Tibial nerve (tissue), 4 donors: Measurements from ENCODE around the gene DIRAS3. TPM values are rescaled to one million over a fixed set of nuclear protein-coding genes. Genes with fewer than 3 reads are reported as not detected.
"Not testable (repeated sequence)": the region's sequence is repeated elsewhere in the genome, so short reads cannot be mapped to it uniquely, and the experiment has no call there.

Experiments used
- DNase-seq, 2 donors: peaks; one replicate each; pipeline ENCODE4 v3.0.0-alpha.2; 2019; ENCODE audit warnings: low spot score in 2 of 2
- H3K27ac ChIP-seq, 4 donors: fragments of 200-600 bp; sonication (generic) in 3 of 4; one replicate each; pipeline ENCODE4 v1.5.1; 2017 to 2019; ENCODE audit warnings: mild to moderate bottlenecking in 1 of 4
- H3K27me3 ChIP-seq, 2 donors: fragments of 200-600 bp; sonication (generic) in 1 of 2; one replicate each; pipeline versions ENCODE4 v1.5.1 to v1.6.0; 2017 to 2019
- H3K36me3 ChIP-seq, 3 donors: fragments of 200-600 bp; sonication (generic); one replicate each; pipeline ENCODE4 v1.5.1; 2018 to 2019
- H3K4me1 ChIP-seq, 4 donors: fragments of 200-600 bp; sonication (generic) in 3 of 4; one replicate each; pipeline ENCODE4 v1.5.1; 2017 to 2019
- H3K4me3 ChIP-seq, 4 donors: fragments of 200-600 bp; sonication (generic) in 3 of 4; one replicate each; pipeline ENCODE4 v1.5.1; 2017 to 2019; ENCODE audit warnings: mild to moderate bottlenecking in 1 of 4, moderate library complexity in 1 of 4
- H3K9me3 ChIP-seq, 4 donors: fragments of 200-600 bp; sonication (generic) in 3 of 4; one replicate each; pipeline ENCODE4 v1.5.1; 2017 to 2019
- EP300 ChIP-seq, 2 donors: sonication (generic); formaldehyde crosslinking; IDR thresholded peaks; one replicate each; pipeline ENCODE4 v1.6.1; 2017; ENCODE audit warnings: antibody characterized with exemption in 2 of 2, mild to moderate bottlenecking in 1 of 2
- POLR2A ChIP-seq, 2 donors: fragments of 450-650 bp; IDR thresholded peaks; one replicate each; pipeline ENCODE4 v1.6.1; 2017; ENCODE audit warnings: antibody characterized with exemption in 2 of 2, mild to moderate bottlenecking in 2 of 2, moderate library complexity in 2 of 2
- WGBS, 2 donors: methylation state at CpG; one replicate each; pipeline ENCODE4 v1.1.5; 2018; 5-methylcytosine and 5-hydroxymethylcytosine counted together
- total RNA-seq, 4 donors: library from RNA; depleted of rRNA; stranded (reverse); fragments of >200 nt; gene quantifications; one replicate each; pipeline ENCODE4 v1.1.0, GENCODE V29; 2016
- TF ChIP-seq, protein P1 (sequence below), 5 experiments: fragments of 200-600 bp in 3 of 5; fragments of 450-650 bp in 2 of 5; sonication (generic) in 3 of 5; IDR thresholded peaks; one replicate each; pipeline ENCODE4 v1.5.1; 2016 to 2019; ENCODE audit warnings: antibody characterized with exemption in 5 of 5, mild to moderate bottlenecking in 3 of 5, moderate library complexity in 2 of 5

DIRAS3 gene
- total RNA-seq, 4 donors from 2014 or later, result 0.63 to 7.5 (median 5.2) TPM; not detected in 1

DNA sequence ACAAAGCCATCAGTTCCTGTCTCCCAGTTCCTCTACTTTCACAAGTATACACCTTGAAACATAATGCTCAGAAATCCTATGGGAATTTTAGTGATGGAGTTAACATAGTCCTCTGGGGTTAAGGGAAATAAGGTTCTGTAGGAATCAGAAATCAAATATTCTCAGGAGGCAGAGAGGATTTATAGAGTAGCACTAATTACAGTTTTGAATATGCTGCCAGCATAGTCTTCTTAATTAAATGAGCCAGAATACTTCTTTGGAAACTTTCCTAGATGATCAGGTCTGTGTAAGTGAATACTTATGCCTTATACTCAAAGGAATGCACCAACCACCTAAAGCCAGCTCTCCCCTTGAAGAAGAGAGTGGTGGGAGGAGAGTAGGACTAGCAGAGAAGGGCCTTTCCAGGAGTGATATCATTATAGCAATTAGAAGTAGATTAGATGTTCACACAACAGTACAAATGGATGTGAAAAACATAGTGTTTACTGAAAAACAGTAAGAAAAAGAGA, 31.4 kb upstream of the DIRAS3 start:
- TF ChIP-seq, protein P1, sequence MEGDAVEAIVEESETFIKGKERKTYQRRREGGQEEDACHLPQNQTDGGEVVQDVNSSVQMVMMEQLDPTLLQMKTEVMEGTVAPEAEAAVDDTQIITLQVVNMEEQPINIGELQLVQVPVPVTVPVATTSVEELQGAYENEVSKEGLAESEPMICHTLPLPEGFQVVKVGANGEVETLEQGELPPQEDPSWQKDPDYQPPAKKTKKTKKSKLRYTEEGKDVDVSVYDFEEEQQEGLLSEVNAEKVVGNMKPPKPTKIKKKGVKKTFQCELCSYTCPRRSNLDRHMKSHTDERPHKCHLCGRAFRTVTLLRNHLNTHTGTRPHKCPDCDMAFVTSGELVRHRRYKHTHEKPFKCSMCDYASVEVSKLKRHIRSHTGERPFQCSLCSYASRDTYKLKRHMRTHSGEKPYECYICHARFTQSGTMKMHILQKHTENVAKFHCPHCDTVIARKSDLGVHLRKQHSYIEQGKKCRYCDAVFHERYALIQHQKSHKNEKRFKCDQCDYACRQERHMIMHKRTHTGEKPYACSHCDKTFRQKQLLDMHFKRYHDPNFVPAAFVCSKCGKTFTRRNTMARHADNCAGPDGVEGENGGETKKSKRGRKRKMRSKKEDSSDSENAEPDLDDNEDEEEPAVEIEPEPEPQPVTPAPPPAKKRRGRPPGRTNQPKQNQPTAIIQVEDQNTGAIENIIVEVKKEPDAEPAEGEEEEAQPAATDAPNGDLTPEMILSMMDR (IDR thresholded peaks at IDR 0.05), result no peak
- TF ChIP-seq EP300 (IDR thresholded peaks at IDR 0.05) (no peak), POLR2A (IDR thresholded peaks at IDR 0.05) (no peak)
- Histone ChIP-seq H3K27ac (no peak overlapping the region), H3K9me3 (no peaks in the 10 kb centered on the region), H3K27me3 (no peaks in the 10 kb centered on the region), H3K36me3 (no peaks in the 10 kb centered on the region), H3K4me3 (no peak overlapping the region), H3K4me1 (no peaks in the 10 kb centered on the region)
- DNase-seq, result no peak

DNA sequence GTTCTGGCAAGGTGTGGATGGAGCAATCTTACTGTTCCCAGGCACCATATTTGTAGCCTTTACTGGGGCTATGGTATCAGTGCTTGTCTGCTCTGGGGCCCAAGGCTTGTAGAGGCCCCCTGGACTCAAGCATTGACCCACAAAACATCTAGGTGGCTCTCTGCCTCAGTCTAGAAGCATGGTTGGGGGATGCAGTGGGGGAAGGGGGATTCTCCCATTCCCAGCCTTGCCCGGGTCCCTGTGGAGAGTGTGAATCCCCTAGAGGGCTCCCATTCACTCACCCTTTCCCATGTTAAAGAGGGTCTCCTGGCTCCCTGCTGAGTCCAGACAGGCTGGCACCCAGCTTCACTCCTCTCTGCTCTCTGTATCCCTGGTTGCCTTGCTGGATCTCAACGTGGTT, 28.2 kb upstream of the DIRAS3 start:
- Histone ChIP-seq H3K27ac (no peak overlapping the region), H3K36me3 (no peaks in the 10 kb centered on the region), H3K9me3 (peaks cover 0 to 14% (median 0%) of the 10 kb centered on the region in 4 donors), H3K4me3 (no peak overlapping the region), H3K4me1 (no peaks in the 10 kb centered on the region), H3K27me3 (no peaks in the 10 kb centered on the region)
- DNase-seq, result no peak
- WGBS, 2 donors, result 83 to 87% methylated on average over 2 of the region's 2 CpGs
- no peak for TF ChIP-seq POLR2A (IDR thresholded peaks at IDR 0.05)
- TF ChIP-seq, protein P1 (IDR thresholded peaks at IDR 0.05), result no peak
- no peak for TF ChIP-seq EP300 (IDR thresholded peaks at IDR 0.05)

DNA sequence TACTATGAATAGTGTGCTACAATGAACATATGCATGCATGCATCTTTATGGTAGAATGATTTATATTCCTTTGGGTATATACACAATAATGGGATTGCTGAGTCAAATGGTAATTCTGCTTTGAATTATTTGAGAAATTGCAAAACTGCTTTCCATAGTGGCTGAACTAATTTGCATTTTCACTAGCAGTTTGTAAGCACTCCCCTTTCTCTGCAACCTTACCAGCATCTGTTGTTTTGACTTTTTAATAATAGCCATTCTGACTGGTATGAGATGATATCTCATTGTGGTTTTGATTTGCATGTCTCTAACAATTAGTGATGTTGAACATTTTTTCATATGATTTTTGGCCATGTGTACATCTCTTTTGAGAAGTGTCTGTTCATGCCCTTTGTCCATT, 24.0 kb upstream of the DIRAS3 start:
- no peak for DNase-seq
- no peaks in the 10 kb centered on the region for H3K36me3 ChIP-seq
- H3K4me3 ChIP-seq, result no peak overlapping the region
- H3K9me3 ChIP-seq, result peaks cover 0 to 14% (median 0%) of the 10 kb centered on the region in 4 donors
- no peaks in the 10 kb centered on the region for H3K4me1 ChIP-seq
- no peaks in the 10 kb centered on the region for H3K27me3 ChIP-seq
- no peak overlapping the region for H3K27ac ChIP-seq
- no peak for TF ChIP-seq POLR2A (IDR thresholded peaks at IDR 0.05)
- TF ChIP-seq, protein P1 (IDR thresholded peaks at IDR 0.05), result no peak
- TF ChIP-seq EP300 (IDR thresholded peaks at IDR 0.05), result no peak

DNA sequence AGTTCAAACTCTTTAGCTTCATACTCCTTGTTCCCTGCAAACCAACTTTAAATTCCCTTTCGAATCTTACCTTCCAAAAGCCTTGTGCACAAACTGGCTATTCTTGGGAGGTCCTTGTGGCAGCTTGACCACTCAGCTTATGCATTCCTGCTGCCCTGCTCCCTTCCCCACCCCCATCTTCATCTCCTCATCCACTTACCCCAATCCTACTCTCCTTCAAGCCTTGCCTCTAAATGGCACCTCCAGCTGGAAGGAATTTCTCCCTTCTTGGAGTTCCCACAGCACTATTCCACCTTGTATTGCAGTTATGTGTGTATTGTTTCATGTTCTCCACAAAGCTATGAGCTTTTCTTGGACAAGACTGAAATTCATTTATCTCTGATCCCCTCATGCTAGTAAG, 15.3 kb upstream of the DIRAS3 start:
- H3K27me3 ChIP-seq, result no peaks in the 10 kb centered on the region
- TF ChIP-seq, protein P1 (IDR thresholded peaks at IDR 0.05), result no peak
- TF ChIP-seq POLR2A (IDR thresholded peaks at IDR 0.05), result no peak
- no peak for TF ChIP-seq EP300 (IDR thresholded peaks at IDR 0.05)
- no peak overlapping the region for H3K27ac ChIP-seq
- DNase-seq, result no peak
- H3K36me3 ChIP-seq, result no peaks in the 10 kb centered on the region
- H3K9me3 ChIP-seq, result peaks cover 0 to 11% (median 5%) of the 10 kb centered on the region in 4 donors
- no peak overlapping the region for H3K4me3 ChIP-seq
- no peaks in the 10 kb centered on the region for H3K4me1 ChIP-seq
- 86 to 88% methylated on average over 1 of the region's 1 CpG for WGBS, 2 donors

DNA sequence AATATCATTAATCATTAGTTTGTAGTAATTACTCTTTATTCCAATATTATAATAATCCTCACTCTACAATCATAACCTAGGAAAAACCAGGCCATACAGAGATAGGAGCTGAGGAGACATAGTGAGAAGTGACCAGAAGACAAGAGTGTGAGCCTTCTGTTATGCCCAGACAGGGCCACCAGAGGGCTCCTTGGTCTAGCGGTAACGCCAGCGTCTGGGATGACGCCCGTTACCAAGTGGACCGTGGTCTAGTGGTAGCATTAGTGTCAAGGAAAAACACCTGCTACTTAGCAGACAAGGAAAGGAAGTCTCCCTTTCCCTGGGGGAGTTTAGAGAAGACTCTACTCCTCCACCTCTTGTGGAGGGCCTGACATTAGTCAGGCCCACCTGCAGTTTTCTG, 7.6 kb upstream of the DIRAS3 start:
- not testable (repeated sequence) for DNase-seq, H3K4me3 ChIP-seq, H3K4me1 ChIP-seq, H3K36me3 ChIP-seq, H3K27me3 ChIP-seq, H3K27ac ChIP-seq
- 94 to 95% methylated on average over 6 of the region's 6 CpGs for WGBS, 2 donors
- H3K9me3 ChIP-seq, result peaks cover 0 to 20% (median 5%) of the 10 kb centered on the region in 4 donors

DNA sequence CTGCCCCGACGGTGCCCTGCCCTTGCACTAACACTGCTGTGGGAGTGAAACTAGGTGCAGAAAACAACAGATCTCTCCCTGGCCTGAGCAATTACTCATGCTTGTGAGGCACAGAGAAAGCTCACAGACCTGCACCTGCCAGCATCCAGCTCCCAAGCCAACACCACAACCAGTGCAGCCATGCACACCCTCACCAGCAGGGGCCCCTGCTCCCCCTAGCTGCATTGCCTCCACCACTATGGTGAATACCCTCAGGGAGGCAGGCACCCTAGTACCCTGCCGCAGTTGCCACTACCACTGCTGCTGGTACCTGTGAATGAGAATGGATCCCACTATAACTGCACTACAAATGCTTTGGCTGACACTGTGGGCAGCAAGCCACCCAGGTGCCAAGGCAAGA, 7.1 kb upstream of the DIRAS3 start:
- no peaks in the 10 kb centered on the region for H3K4me1 ChIP-seq
- no peaks in the 10 kb centered on the region for H3K27me3 ChIP-seq
- no peaks in the 10 kb centered on the region for H3K36me3 ChIP-seq
- H3K4me3 ChIP-seq, result no peak overlapping the region
- TF ChIP-seq, protein P1 (IDR thresholded peaks at IDR 0.05), result no peak
- TF ChIP-seq EP300 (IDR thresholded peaks at IDR 0.05) (no peak), POLR2A (IDR thresholded peaks at IDR 0.05) (no peak)
- no peak overlapping the region for H3K27ac ChIP-seq
- 84 to 97% methylated on average over 3 of the region's 3 CpGs for WGBS, 2 donors
- no peak for DNase-seq
- H3K9me3 ChIP-seq, result peaks cover 0 to 15% (median 3%) of the 10 kb centered on the region in 4 donors
